KOPT-K1 (cell line): ENCODE measurements around the gene DEFB132.

Source experiments
- H3K27ac ChIP-seq: fragments of 200-600 bp; sonication (generic); 2 replicates; pipeline ENCODE4 v1.5.1; 2016; ENCODE audit warnings: antibody characterized with exemption, mild to moderate bottlenecking, low read depth, low read length; ENCODE audit not compliant: poor library complexity, severe bottlenecking
- H3K36me3 ChIP-seq: fragments of 200-600 bp; sonication (generic); 2 replicates; pipeline ENCODE4 v1.5.1; 2017; ENCODE audit warnings: antibody characterized with exemption, mild to moderate bottlenecking, low read length, moderate library complexity; ENCODE audit not compliant: insufficient read depth
- H3K9me3 ChIP-seq: fragments of 200-600 bp; sonication (generic); 2 replicates; pipeline ENCODE4 v1.5.1; 2017; ENCODE audit warnings: antibody characterized with exemption, low read length, mild to moderate bottlenecking; ENCODE audit not compliant: insufficient read depth, poor library complexity, severe bottlenecking

The DEFB132 gene

GRCh38 chr20:298776-299391 is 41.4 kb downstream of the DEFB132 start:
- H3K27ac ChIP-seq, result peak overlapping the region; percentile 92
- no peaks in the 10 kb centered on the region for H3K9me3 ChIP-seq
- peaks cover 34% of the 10 kb centered on the region for H3K36me3 ChIP-seq

DNA sequence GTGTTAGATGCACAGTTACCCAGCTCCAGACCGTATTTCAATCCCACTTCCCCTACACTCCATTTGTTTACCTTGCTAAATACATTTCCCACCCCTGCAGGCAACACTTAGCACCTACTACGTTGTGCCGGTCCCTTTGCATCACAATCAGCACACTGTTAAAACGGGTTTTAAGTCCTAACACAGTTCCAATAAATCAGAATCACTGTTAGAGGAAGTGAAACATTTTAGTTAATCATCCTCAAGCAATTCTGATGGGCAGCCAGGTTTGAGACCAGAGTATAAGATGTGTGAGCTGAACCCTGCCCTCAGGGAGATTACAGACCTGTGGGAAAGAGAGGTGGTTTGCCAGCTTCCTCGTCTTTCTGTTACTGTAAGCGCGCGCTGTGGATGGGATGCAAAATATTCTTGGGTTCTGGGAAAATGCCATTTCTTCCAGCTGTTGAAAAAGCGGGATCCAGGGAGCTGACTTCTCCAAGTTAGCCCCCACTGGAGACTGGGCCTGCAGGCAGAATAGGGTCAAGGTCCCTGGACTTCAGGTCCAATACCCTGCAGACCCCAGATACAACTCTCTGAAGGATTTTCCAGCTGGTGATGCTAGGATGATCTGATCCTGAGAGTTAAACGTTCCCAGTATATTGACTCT is 42.9 kb downstream of the DEFB132 start:
- Histone ChIP-seq H3K36me3 (peaks cover 34% of the 10 kb centered on the region), H3K27ac (no peak overlapping the region), H3K9me3 (no peaks in the 10 kb centered on the region)

- Histone ChIP-seq H3K27ac (no peak overlapping the region), H3K36me3 (peaks cover 34% of the 10 kb centered on the region), H3K9me3 (no peaks in the 10 kb centered on the region)
Observed at GRCh38 chr20:301886-302848, 44.6 kb downstream of the DEFB132 start.

- Histone ChIP-seq H3K27ac (no peak overlapping the region), H3K36me3 (peaks cover 16% of the 10 kb centered on the region), H3K9me3 (no peaks in the 10 kb centered on the region)
Observed at GRCh38 chr20:305745-306144, 48.2 kb downstream of the DEFB132 start.

DNA sequence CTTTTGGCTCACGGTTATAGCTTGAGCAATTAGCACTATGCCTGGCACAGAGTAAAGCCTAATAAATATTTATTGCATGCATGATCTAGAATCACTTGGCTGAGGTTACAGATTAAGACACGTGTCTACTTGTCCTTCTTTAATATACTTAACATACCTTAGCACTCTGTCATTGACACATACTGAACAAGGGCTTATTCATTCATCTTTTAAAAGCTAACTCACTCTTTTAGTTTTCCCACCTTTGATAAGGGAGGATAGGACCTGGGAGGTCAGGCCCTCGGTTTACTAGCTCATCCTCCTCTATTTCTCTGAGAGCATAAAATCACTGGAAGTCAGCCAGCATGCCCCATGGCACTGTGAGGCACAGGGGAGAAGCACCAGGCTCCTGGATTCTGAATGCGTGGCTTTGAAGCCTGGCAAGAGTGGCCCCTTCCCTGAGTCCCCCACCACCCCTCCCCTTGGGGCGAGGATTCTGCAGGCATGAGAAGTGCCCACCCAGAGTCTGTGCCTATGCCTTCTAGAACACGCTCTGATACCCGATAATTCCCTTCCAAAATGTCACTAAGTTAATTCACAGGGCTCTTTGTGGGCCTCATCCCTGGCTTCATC is 51.0 kb downstream of the DEFB132 start:
- no peak overlapping the region for H3K27ac ChIP-seq
- no peaks in the 10 kb centered on the region for H3K36me3 ChIP-seq
- H3K9me3 ChIP-seq, result no peaks in the 10 kb centered on the region

DNA sequence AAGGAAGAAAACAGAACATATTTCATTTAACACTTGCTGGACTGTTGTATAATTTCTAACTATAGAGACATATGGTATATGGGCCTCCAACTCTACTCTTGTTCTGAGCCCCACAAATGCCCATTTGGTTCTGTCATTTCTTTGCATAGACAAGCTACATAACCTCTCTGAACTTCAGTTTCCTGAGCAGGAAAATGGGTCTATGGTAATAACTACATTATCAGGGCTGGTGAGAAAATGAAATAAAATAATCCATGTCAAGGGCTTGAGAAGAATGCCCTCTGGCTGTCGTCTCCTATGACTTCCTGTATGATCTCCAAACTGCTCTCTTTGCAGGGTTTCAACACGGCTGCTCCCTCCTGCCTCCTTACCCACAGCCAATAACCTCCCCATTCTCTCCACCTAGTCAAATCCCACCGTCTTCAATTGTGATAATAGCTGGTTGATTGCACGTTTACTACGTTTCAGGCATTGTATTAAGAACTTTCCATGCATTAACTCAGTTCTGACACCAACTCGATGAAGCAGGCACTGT is 51.8 kb downstream of the DEFB132 start:
- Histone ChIP-seq H3K36me3 (no peaks in the 10 kb centered on the region), H3K9me3 (no peaks in the 10 kb centered on the region), H3K27ac (no peak overlapping the region)

GRCh38 chr20:309841-310644 is 52.5 kb downstream of the DEFB132 start:
- Histone ChIP-seq H3K9me3 (no peaks in the 10 kb centered on the region), H3K36me3 (no peaks in the 10 kb centered on the region), H3K27ac (no peak overlapping the region)

- H3K36me3 ChIP-seq, result no peaks in the 10 kb centered on the region
- H3K27ac ChIP-seq, result no peak overlapping the region
- no peaks in the 10 kb centered on the region for H3K9me3 ChIP-seq
Observed at GRCh38 chr20:310645-311044, 53.1 kb downstream of the DEFB132 start.
